HEK293T (cell line): ENCODE measurements around the gene SMPD4.

Experiments used
- BHLHE40 ChIP-seq: fragments of 450-650 bp; IDR thresholded peaks from 2 replicates; pipeline ENCODE4 v1.6.1; 2016; ENCODE audit warnings: mild to moderate bottlenecking, moderate library complexity, borderline replicate concordance
- ELF4 ChIP-seq: fragments of 450-650 bp; IDR thresholded peaks from 2 replicates; pipeline ENCODE4 v1.6.1; 2017; ENCODE audit warnings: antibody characterized with exemption
- FOXA1 ChIP-seq: fragments of 450-650 bp; IDR thresholded peaks from 2 replicates; pipeline ENCODE4 v1.6.1; 2016; ENCODE audit warnings: mild to moderate bottlenecking
- FOXK2 ChIP-seq: fragments of 450-650 bp; IDR thresholded peaks from 2 replicates; pipeline ENCODE4 v1.6.1; 2016; ENCODE audit warnings: mild to moderate bottlenecking
- HDGF ChIP-seq: fragments of 450-650 bp; IDR thresholded peaks from 2 replicates; pipeline ENCODE4 v1.6.1; 2017; ENCODE audit warnings: antibody characterized with exemption, borderline replicate concordance
- PKNOX1 ChIP-seq: fragments of 450-650 bp; IDR thresholded peaks from 2 replicates; pipeline ENCODE4 v1.6.1; 2016
- SP1 ChIP-seq: fragments of 450-650 bp; IDR thresholded peaks from 2 replicates; pipeline ENCODE4 v1.6.1; 2017
- TARDBP ChIP-seq: fragments of 450-650 bp; IDR thresholded peaks from 2 replicates; pipeline ENCODE4 v1.6.1; 2016

- no peak for TF ChIP-seq HDGF
- no peak for TF ChIP-seq FOXA1
- TF ChIP-seq SP1 = no peak
- no peak for TF ChIP-seq PKNOX1
- no peak for TF ChIP-seq TARDBP
- TF ChIP-seq BHLHE40 = no peak
- TF ChIP-seq ELF4 = no peak
- TF ChIP-seq FOXK2 = no peak
Observed at GRCh38 chr2:130150181-130151144, 30.9 kb downstream of the SMPD4 start.
